HepG2 (cell line): ENCODE results near the gene CNTD1. TPM values are rescaled to one million over a fixed set of nuclear protein-coding genes. Genes with fewer than 3 reads are reported as not detected.

Source experiments
- FOXC1 ChIP-seq: sonication (generic); formaldehyde crosslinking; IDR thresholded peaks from 2 replicates; pipeline ENCODE4 v1.8.0; 2022; ENCODE audit warnings: mild to moderate bottlenecking, missing genetic modification reagents, borderline replicate concordance
- KLF9 ChIP-seq: IDR thresholded peaks from 2 replicates; pipeline ENCODE4 v1.6.1; 2016; ENCODE audit warnings: low read depth
- MBD4 ChIP-seq: IDR thresholded peaks from 2 replicates; pipeline ENCODE4 v1.6.1; 2012; ENCODE audit warnings: low read length, inconsistent platforms, borderline replicate concordance
- PHB2 ChIP-seq: fragments of 450-650 bp; IDR thresholded peaks from 2 replicates; pipeline ENCODE4 v1.6.1; 2018; ENCODE audit not compliant: partially characterized antibody
- RBFOX2 ChIP-seq: fragments of 200-400 bp; formaldehyde crosslinking; IDR thresholded peaks from 2 replicates; pipeline ENCODE4 v1.6.1; 2017; ENCODE audit warnings: low read depth, mild to moderate bottlenecking, low read length
- SIN3B ChIP-seq: fragments of 150-350 bp; IDR thresholded peaks from 2 replicates; pipeline ENCODE4 v1.6.1; 2014; ENCODE audit warnings: low read length
- SP140L ChIP-seq: sonication (generic); formaldehyde crosslinking; IDR thresholded peaks from 2 replicates; pipeline ENCODE4 v1.4.0; 2020; ENCODE audit warnings: missing genetic modification reagents, borderline replicate concordance
- ZFAT ChIP-seq: sonication (generic); formaldehyde crosslinking; conservative IDR thresholded peaks from 2 replicates; pipeline ENCODE4 v1.8.1; 2023; ENCODE audit warnings: missing genetic modification reagents, inconsistent platforms
- ZFP82 ChIP-seq: sonication (generic); formaldehyde crosslinking; IDR thresholded peaks from 2 replicates; pipeline ENCODE4 v1.5.1; 2020; ENCODE audit warnings: mild to moderate bottlenecking, missing genetic modification reagents, borderline replicate concordance
- ZNF17 ChIP-seq: sonication (generic); formaldehyde crosslinking; IDR thresholded peaks from 2 replicates; pipeline ENCODE4 v1.5.0; 2020; ENCODE audit warnings: mild to moderate bottlenecking, missing genetic modification reagents
- ZNF24 ChIP-seq: fragments of 450-650 bp; IDR thresholded peaks from 2 replicates; pipeline ENCODE4 v1.6.1; 2017; ENCODE audit warnings: antibody characterized with exemption, mild to moderate bottlenecking
- ZNF7 ChIP-seq: IDR thresholded peaks from 2 replicates; pipeline ENCODE4 v1.6.1; 2016; ENCODE audit warnings: missing biosample characterization, missing genetic modification reagents
- ZNF761 ChIP-seq: sonication (generic); formaldehyde crosslinking; conservative IDR thresholded peaks from 2 replicates; pipeline ENCODE4 v1.4.0; 2020; ENCODE audit warnings: mild to moderate bottlenecking, missing genetic modification reagents
- polyA plus RNA-seq, 8 experiments: library from polyadenylated mRNA; depleted of rRNA in 3 of 8; stranded (reverse) in 7 of 8; unstranded in 1 of 8; fragments of >200 nt; fragmentation: Illumina TruSeq in 4 of 8; extraction: Trizol in 4 of 8; gene quantifications; 2 replicates each; pipeline versions ENCODE4 v1.2.1 to v1.2.3, GENCODE V29; 2011 to 2016; ENCODE audit warnings: low read depth in 4 of 8, missing spikeins in 1 of 8, mixed read lengths in 1 of 8; ENCODE audit not compliant: insufficient read depth in 1 of 8
- total RNA-seq, 5 experiments: library from RNA; depleted of rRNA; stranded (reverse); fragments of >200 nt; fragmentation: Illumina TruSeq; extraction: Trizol; gene quantifications; 2 replicates each; pipeline ENCODE4 v1.2.3, GENCODE V29; 2016; ENCODE audit warnings: low read depth in 1 of 5
- TF ChIP-seq, protein P1 (sequence below): sonication (generic); formaldehyde crosslinking; IDR thresholded peaks from 2 replicates; pipeline ENCODE4 v1.4.0; 2020; ENCODE audit warnings: missing genetic modification reagents, borderline replicate concordance
- TF ChIP-seq, protein P2 (sequence below): sonication (generic); IDR thresholded peaks from 2 replicates; pipeline ENCODE4 v1.6.1; 2016; ENCODE audit warnings: low read depth, borderline replicate concordance
- TF ChIP-seq, protein P3 (sequence below): sonication (generic); formaldehyde crosslinking; IDR thresholded peaks from 2 replicates; pipeline ENCODE4 v1.8.1; 2023; ENCODE audit warnings: mild to moderate bottlenecking, inconsistent platforms, moderate library complexity, missing genetic modification reagents, borderline replicate concordance
- TF ChIP-seq, protein P4 (sequence below): sonication (generic); formaldehyde crosslinking; IDR thresholded peaks from 2 replicates; pipeline ENCODE4 v1.5.0; 2020; ENCODE audit warnings: mild to moderate bottlenecking, missing genetic modification reagents, borderline replicate concordance
- TF ChIP-seq, protein P5 (sequence below): IDR thresholded peaks from 2 replicates; pipeline ENCODE4 v1.6.1; 2016; ENCODE audit warnings: missing biosample characterization, missing genetic modification reagents, low read depth

CNTD1 gene
- total and polyA plus RNA-seq, 2 of the 13 experiments (the other 11 are each of a cell fraction or from before 2014, with no cell fraction given): 0.11 to 0.15 TPM

DNA sequence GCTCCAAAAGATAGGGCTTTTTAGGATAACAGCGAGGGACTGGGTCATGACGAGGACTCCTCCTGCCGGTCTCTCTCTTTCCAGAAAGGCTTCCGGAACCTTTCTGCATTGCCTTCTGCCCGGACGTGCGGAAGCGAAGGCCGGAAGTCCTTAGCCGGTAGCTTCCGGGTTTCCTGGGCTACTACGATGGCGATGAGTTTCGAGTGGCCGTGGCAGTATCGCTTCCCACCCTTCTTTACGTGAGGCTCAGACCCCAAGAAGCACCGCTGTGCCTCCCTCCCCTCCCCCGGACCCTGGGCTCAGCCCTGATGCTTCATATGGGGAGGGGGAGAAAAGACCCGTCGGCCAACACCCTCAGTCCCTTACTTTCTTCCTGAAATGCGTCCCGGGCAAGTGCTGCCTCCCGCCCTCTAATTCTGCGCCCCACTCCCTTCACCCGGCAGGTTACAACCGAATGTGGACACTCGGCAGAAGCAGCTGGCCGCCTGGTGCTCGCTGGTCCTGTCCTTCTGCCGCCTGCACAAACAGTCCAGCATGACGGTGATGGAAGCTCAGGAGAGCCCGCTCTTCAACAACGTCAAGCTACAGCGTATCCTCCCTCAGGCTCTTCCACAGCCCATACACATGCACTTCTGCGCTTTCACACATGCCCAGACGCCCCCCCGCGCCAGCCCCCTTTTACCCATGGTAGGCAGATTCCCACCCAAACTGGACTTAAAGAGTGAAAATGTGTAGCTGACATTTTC, 25.2 kb upstream of the CNTD1 start, which contains the start of gene VPS25 (continued):
- TF ChIP-seq, protein P1, sequence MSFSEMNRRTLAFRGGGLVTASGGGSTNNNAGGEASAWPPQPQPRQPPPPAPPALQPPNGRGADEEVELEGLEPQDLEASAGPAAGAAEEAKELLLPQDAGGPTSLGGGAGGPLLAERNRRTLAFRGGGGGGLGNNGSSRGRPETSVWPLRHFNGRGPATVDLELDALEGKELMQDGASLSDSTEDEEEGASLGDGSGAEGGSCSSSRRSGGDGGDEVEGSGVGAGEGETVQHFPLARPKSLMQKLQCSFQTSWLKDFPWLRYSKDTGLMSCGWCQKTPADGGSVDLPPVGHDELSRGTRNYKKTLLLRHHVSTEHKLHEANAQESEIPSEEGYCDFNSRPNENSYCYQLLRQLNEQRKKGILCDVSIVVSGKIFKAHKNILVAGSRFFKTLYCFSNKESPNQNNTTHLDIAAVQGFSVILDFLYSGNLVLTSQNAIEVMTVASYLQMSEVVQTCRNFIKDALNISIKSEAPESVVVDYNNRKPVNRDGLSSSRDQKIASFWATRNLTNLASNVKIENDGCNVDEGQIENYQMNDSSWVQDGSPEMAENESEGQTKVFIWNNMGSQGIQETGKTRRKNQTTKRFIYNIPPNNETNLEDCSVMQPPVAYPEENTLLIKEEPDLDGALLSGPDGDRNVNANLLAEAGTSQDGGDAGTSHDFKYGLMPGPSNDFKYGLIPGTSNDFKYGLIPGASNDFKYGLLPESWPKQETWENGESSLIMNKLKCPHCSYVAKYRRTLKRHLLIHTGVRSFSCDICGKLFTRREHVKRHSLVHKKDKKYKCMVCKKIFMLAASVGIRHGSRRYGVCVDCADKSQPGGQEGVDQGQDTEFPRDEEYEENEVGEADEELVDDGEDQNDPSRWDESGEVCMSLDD: peak; percentile 47; the same call in 1 of the 2 replicates
- TF ChIP-seq ZFAT: no peak
- TF ChIP-seq ZFP82 (CRISPR knock-in tag): no peak
- TF ChIP-seq FOXC1 (CRISPR knock-in tag): peak; percentile 97
- TF ChIP-seq ZNF17: no peak
- TF ChIP-seq, protein P2, sequence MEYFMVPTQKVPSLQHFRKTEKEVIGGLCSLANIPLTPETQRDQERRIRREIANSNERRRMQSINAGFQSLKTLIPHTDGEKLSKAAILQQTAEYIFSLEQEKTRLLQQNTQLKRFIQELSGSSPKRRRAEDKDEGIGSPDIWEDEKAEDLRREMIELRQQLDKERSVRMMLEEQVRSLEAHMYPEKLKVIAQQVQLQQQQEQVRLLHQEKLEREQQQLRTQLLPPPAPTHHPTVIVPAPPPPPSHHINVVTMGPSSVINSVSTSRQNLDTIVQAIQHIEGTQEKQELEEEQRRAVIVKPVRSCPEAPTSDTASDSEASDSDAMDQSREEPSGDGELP: peak; percentile 43; the same call in 1 of the 2 replicates
- no peak for TF ChIP-seq MBD4
- peak; percentile 40; the same call in 1 of the 2 replicates for TF ChIP-seq ZNF7 (CRISPR knock-in tag)
- TF ChIP-seq, protein P3, sequence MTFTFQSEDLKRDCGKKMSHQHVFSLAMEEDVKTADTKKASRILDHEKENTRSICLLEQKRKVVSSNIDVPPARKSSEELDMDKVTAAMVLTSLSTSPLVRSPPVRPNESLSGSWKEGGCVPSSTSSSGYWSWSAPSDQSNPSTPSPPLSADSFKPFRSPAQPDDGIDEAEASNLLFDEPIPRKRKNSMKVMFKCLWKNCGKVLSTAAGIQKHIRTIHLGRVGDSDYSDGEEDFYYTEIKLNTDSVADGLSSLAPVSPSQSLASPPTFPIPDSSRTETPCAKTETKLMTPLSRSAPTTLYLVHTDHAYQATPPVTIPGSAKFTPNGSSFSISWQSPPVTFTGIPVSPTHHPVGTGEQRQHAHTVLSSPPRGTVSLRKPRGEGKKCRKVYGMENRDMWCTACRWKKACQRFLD (CRISPR knock-in tag): peak; percentile 87; the same call in 1 of the 2 replicates
- TF ChIP-seq RBFOX2: peak; percentile 70
- TF ChIP-seq SIN3B: peak; percentile 95
- TF ChIP-seq KLF9: peak; percentile 87
- 0 out of 2 replicates have a peak, but pooled peaks have one; percentile 52 for TF ChIP-seq ZNF24
- TF ChIP-seq, protein P4, sequence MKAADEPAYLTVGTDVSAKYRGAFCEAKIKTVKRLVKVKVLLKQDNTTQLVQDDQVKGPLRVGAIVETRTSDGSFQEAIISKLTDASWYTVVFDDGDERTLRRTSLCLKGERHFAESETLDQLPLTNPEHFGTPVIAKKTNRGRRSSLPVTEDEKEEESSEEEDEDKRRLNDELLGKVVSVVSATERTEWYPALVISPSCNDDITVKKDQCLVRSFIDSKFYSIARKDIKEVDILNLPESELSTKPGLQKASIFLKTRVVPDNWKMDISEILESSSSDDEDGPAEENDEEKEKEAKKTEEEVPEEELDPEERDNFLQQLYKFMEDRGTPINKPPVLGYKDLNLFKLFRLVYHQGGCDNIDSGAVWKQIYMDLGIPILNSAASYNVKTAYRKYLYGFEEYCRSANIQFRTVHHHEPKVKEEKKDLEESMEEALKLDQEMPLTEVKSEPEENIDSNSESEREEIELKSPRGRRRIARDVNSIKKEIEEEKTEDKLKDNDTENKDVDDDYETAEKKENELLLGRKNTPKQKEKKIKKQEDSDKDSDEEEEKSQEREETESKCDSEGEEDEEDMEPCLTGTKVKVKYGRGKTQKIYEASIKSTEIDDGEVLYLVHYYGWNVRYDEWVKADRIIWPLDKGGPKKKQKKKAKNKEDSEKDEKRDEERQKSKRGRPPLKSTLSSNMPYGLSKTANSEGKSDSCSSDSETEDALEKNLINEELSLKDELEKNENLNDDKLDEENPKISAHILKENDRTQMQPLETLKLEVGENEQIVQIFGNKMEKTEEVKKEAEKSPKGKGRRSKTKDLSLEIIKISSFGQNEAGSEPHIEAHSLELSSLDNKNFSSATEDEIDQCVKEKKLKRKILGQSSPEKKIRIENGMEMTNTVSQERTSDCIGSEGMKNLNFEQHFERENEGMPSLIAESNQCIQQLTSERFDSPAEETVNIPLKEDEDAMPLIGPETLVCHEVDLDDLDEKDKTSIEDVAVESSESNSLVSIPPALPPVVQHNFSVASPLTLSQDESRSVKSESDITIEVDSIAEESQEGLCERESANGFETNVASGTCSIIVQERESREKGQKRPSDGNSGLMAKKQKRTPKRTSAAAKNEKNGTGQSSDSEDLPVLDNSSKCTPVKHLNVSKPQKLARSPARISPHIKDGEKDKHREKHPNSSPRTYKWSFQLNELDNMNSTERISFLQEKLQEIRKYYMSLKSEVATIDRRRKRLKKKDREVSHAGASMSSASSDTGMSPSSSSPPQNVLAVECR (CRISPR knock-in tag): peak; percentile 95
- TF ChIP-seq ZNF761 (CRISPR knock-in tag): 0 out of 2 replicates have a peak, but pooled peaks have one; percentile 81
- TF ChIP-seq, protein P5, sequence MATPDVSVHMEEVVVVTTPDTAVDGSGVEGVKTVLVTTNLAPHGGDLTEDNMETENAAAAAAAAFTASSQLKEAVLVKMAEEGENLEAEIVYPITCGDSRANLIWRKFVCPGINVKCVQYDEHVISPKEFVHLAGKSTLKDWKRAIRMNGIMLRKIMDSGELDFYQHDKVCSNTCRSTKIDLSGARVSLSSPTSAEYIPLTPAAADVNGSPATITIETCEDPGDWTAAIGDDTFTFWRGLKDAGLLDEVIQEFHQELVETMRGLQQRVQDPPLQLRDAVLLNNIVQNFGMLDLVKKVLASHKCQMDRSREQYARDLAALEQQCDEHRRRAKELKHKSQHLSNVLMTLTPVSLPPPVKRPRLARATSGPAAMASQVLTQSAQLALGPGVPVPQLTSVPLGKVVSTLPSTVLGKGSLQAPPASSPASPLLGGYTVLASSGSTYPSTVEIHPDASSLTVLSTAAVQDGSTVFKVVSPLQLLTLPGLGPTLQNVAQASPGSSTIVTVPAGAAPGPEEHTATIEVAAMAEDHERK (CRISPR knock-in tag): peak; percentile 47; the same call in 1 of the 2 replicates
- no peak for TF ChIP-seq PHB2
- peak; percentile 98 for TF ChIP-seq SP140L (CRISPR knock-in tag)
